ENCODE results near the gene FBXO5.
"Not testable (repeated sequence)": the region's sequence is repeated elsewhere in the genome, so short reads cannot be mapped to it uniquely, and the experiment has no call there.

DNA sequence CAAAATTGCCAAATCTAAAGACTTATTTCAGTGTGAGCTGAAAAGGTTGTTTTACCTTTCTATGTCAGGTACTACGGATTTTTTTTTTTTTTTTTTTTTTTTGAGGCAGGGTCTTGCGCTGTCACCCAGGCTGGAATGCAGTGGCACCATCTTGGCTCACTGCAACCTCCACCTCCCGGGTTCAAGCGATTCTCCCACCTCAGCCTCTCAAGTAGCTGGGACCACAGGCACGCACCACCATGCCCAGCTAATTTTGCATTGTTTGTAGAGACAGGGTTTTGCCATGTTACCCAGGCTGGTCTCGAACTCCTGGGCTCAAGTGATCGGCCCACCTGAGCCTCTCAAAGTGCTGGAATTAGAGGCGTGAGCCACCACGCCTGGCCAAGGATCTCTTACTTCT, 17.9 kb upstream of the FBXO5 start:
- TF ChIP-seq, protein P1, sequence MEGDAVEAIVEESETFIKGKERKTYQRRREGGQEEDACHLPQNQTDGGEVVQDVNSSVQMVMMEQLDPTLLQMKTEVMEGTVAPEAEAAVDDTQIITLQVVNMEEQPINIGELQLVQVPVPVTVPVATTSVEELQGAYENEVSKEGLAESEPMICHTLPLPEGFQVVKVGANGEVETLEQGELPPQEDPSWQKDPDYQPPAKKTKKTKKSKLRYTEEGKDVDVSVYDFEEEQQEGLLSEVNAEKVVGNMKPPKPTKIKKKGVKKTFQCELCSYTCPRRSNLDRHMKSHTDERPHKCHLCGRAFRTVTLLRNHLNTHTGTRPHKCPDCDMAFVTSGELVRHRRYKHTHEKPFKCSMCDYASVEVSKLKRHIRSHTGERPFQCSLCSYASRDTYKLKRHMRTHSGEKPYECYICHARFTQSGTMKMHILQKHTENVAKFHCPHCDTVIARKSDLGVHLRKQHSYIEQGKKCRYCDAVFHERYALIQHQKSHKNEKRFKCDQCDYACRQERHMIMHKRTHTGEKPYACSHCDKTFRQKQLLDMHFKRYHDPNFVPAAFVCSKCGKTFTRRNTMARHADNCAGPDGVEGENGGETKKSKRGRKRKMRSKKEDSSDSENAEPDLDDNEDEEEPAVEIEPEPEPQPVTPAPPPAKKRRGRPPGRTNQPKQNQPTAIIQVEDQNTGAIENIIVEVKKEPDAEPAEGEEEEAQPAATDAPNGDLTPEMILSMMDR (IDR thresholded peaks at IDR 0.05; ENCODE audit: low read depth, low read length, missing input control), result not testable (repeated sequence)
- not testable (repeated sequence) for TF ChIP-seq MAX (IDR thresholded peaks at IDR 0.05); SP1 (IDR thresholded peaks at IDR 0.05); FOXA1 (IDR thresholded peaks at IDR 0.05); RAD21 (IDR thresholded peaks at IDR 0.05); TAF1 (conservative IDR thresholded peaks at IDR 0.05)
- TF ChIP-seq, protein P2, sequence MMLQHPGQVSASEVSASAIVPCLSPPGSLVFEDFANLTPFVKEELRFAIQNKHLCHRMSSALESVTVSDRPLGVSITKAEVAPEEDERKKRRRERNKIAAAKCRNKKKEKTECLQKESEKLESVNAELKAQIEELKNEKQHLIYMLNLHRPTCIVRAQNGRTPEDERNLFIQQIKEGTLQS (IDR thresholded peaks at IDR 0.05), result not testable (repeated sequence)
